ENCODE measurements around the gene SPDEF.

Gene SPDEF

GRCh38 chr6:34521463-34522285 lies 34.5 kb downstream of the SPDEF start:
- DNase-seq = no peak
- intact Hi-C loops (cut with DNase I) = no loop called here

GRCh38 chr6:34520645-34521462 lies 35.3 kb downstream of the SPDEF start:
- intact Hi-C loops (cut with DNase I) = no loop called here
- DNase-seq = no peak

GRCh38 chr6:34519971-34520644 lies 36.0 kb downstream of the SPDEF start:
- DNase-seq = no peak
- intact Hi-C loops (cut with DNase I) = no loop called here

GRCh38 chr6:34518669-34519365 lies 37.3 kb downstream of the SPDEF start:
- DNase-seq = no peak
- intact Hi-C loops (cut with DNase I) = no loop called here

- intact Hi-C loops (cut with DNase I) = no loop called here
- no peak for DNase-seq
These were observed 38.2 kb downstream of the SPDEF start for GRCh38 chr6:34517966-34518365.

- DNase-seq = peak in 1 of 42 donors; percentile 5
- intact Hi-C loops (cut with DNase I) = no loop called here
These were observed 38.7 kb downstream of the SPDEF start for GRCh38 chr6:34517461-34517881.

- peak in 2 of 42 donors; percentile 14 to 42 for DNase-seq
- intact Hi-C loops (cut with DNase I) = no loop called here
These were observed 39.5 kb downstream of the SPDEF start for GRCh38 chr6:34516391-34517324.

GRCh38 chr6:34515473-34516387 lies 40.4 kb downstream of the SPDEF start:
- intact Hi-C loops (cut with DNase I) = no loop called here
- DNase-seq = peak in 16 of 42 donors; percentile 39 to 75 (median 54)

GRCh38 chr6:34514593-34515472 lies 41.3 kb downstream of the SPDEF start:
- intact Hi-C loops (cut with DNase I) = no loop called here

GRCh38 chr6:34514112-34514511 lies 42.0 kb downstream of the SPDEF start:
- intact Hi-C loops (cut with DNase I) = no loop called here
- DNase-seq = peak in 2 of 42 donors; percentile 3 to 7

More at GRCh38 chr6:34514593-34515472, 41.3 kb downstream of the SPDEF start:
- peak; percentile 55 to 96 (median 84) for DNase-seq

GRCh38 chr6:34513646-34514045 lies 42.5 kb downstream of the SPDEF start:
- intact Hi-C loops (cut with DNase I) = no loop called here
- peak in 5 of 42 donors; percentile 5 to 28 (median 10) for DNase-seq

GRCh38 chr6:34512738-34513115 lies 43.4 kb downstream of the SPDEF start:
- intact Hi-C loops (cut with DNase I) = no loop called here
- DNase-seq = peak in 4 of 42 donors; percentile 3 to 26 (median 8)

- intact Hi-C loops (cut with DNase I) = no loop called here
- peak in 5 of 42 donors; percentile 5 to 20 (median 10) for DNase-seq
These were observed 44.0 kb downstream of the SPDEF start for GRCh38 chr6:34511915-34512737.

- DNase-seq = peak in 10 of 42 donors; percentile 15 to 64 (median 37)
- intact Hi-C loops (cut with DNase I) = no loop called here
These were observed 44.8 kb downstream of the SPDEF start for GRCh38 chr6:34511214-34511914.
